GM12801 (cell line): ENCODE measurements around the gene FUBP3.

Experiments used
- CTCF ChIP-seq: IDR thresholded peaks from one replicate; pipeline ENCODE4 v1.5.1; 2011; ENCODE audit warnings: control low read depth; ENCODE audit not compliant: insufficient read length; ENCODE audit errors: extremely low read depth

FUBP3 gene

GRCh38 chr9:130662970-130663257, 83.5 kb downstream of the FUBP3 start:
- TF ChIP-seq CTCF = no peak

GRCh38 chr9:130663258-130663976, 84.0 kb downstream of the FUBP3 start:
- TF ChIP-seq CTCF = no peak

DNA sequence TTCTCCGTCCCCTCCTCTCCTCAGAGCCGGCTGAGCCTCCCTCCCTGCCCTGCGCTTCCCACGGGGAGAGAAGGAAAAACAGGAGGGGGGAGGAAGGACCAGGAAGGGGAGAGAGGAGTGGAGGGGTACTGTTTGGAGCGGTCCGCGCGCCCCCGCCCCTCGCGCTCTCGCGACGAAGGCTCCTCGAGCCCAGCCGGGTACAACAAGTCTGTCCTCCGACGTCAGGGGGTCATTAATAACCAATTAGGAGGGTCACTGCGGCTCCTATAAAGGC, 84.5 kb downstream of the FUBP3 start:
- TF ChIP-seq CTCF = no peak

DNA sequence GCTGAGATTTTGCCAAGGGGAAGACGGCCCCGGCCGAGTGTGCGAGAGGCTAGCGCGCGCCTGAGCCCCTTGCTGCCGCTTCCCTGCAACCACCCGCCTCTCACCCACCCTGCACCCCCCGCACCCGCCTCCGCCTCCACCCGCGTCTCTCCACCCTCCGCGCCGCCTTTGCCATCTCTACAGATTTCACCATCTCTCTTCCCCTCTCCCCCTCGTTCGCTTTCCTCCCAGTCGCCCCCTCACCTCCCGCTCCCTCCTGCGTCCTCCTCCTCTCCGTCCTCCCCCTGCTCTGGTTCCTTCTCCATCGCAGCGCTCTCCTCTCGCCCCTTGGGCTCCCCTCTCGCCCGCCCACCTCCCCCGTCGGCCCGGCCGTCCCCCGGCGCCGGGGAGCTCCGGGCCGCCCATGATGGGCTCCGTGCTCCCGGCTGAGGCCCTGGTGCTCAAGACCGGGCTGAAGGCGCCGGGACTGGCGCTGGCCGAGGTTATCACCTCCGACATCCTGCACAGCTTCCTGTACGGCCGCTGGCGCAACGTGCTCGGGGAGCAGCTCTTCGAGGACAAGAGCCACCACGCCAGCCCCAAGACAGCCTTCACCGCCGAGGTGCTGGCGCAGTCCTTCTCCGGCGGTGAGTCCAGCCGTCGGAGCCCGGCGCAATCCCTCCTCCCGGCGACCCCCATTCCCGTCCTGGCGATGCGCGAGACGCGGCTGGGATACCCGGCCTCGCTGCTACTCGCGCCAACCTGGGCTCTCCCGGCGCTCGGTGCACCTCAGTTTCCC, 85.1 kb downstream of the FUBP3 start, which contains the start of gene PRDM12:
Gene PRDM12 (plus strand): TSS at position 344 of the 778 bp plus-strand sequence. CDS start 60 bp downstream, at position 404.
- TF ChIP-seq CTCF = no peak

DNA sequence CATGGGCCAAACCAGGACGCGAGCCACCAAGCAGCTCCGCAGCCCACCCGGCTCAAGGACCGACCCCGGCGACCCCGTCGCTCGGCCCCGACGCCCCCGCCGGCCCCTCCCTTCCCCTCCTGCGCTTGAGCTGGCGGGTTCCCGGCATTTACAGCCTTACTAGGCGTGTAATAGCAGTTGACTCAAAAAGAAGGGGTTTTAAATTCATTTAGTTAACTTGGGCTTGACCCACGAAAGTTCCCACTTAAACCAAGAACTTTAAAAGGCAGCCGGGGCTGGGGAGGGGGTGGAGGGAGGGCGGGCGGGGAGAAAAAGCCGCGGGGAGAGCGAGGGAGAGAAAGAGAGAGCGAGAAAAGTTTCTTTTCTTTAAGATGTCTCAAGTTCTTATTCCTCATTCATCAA, 85.7 kb downstream of the FUBP3 start:
- TF ChIP-seq CTCF = no peak

DNA sequence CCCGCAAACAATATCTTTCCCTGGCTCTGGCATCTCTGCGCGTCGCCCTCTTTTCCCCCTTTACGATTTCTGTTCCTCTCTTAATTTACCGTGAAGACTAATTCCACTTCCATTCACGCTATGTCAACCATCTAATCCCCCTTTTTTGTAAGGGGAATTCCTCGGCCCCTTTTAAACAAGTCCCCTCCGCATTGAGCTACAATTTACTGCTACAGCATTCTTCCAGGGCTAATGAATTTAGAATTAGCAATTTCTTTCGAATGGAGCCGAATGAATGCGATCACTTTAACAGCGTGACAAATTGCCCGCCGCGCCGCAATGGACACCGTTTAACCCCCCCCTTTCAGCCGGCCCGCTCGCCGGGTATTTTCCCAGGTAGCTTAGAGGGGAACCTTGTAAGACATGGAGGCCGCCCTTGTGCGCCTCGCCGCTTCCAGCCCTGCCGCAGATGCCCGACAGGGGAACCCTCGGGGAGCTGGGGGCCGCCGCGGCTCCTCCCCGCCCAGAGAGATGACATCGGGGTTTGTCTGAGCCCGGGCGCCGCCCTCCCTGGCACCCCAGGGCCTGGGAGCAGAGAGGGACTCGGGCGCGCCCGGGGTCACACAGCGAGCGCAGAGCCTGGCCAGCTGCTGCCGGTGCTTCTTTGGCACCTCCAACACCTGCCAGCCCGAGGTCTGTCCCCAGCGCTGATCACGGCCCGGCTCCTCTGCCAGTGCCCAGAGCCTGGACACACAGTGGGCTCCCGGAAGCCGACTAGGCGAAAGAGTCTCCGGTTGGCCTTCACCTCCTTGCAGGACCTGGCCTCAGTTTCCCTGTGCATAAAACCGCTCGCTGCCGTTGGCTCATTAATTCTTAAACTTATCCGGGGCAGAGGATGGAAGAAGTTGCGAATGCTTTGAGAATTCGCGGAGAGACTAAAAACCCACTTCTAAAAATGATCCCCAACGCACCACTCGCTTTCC, 86.3 kb downstream of the FUBP3 start:
- TF ChIP-seq CTCF = no peak

DNA sequence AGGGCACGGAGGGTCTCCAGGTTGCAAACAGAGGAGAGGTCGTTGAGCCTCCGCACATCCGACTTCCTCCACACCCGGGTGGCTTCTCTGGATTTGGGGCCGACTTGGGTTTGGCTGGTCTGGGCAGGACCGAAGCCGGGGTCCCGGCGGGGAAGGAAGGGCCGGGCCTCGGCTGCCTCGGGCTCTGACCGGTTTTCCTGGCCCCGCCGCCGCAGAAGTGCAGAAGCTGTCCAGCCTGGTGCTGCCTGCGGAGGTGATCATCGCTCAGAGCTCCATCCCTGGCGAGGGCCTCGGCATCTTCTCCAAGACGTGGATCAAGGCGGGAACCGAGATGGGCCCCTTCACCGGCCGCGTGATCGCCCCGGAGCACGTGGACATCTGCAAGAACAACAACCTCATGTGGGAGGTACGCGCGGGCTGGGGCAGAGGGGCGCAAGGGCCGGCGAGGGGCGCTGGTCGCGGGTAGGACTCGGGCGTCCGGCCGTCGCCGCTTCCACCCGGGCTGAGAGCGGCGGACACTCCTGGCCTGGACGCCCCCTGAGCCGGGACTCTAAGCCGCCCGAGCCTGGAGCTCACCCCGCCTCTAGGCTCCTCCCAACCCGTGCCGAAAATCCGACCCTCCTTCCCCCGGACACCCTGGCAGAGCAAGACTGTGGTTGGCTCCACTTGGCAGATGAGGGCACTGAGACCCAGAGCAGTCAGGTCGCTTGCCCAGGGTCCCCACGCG, 87.2 kb downstream of the FUBP3 start:
- TF ChIP-seq CTCF = no peak
